HepG2 (cell line): ENCODE measurements around the gene IPO13. TPM values are rescaled to one million over a fixed set of nuclear protein-coding genes. Genes with fewer than 3 reads are reported as not detected.

Experiments used
- AKNA ChIP-seq: sonication (generic); formaldehyde crosslinking; IDR thresholded peaks from 2 replicates; pipeline ENCODE4 v1.4.0; 2020; ENCODE audit warnings: missing genetic modification reagents, borderline replicate concordance
- ARID3A ChIP-seq: IDR thresholded peaks from 2 replicates; pipeline ENCODE4 v1.6.1; 2012; ENCODE audit warnings: low read depth, low read length, improper control_type of control experiment
- CTCF ChIP-seq: sonication (generic); formaldehyde crosslinking; IDR thresholded peaks from 2 replicates; pipeline ENCODE4 v1.5.0; 2020; ENCODE audit warnings: mild to moderate bottlenecking, missing genetic modification reagents, moderate library complexity
- DNMT3B ChIP-seq: conservative IDR thresholded peaks from 2 replicates; pipeline ENCODE4 v1.6.1; 2016; ENCODE audit warnings: missing biosample characterization, control low read depth
- GABPA ChIP-seq, 2 experiments: IDR thresholded peaks; 2 replicates each; pipeline ENCODE4 v1.6.1; 2011 to 2016; ENCODE audit warnings: low read depth in 2 of 2, low read length in 1 of 2, missing biosample characterization in 1 of 2, missing genetic modification characterization in 1 of 2
- HDAC1 ChIP-seq: sonication (generic); formaldehyde crosslinking; IDR thresholded peaks from 2 replicates; pipeline ENCODE4 v1.5.1; 2020; ENCODE audit warnings: mild to moderate bottlenecking, missing genetic modification reagents
- MXI1 ChIP-seq: IDR thresholded peaks from 3 replicates; pipeline ENCODE4 v1.6.1; 2012; ENCODE audit warnings: low read depth, low read length, inconsistent platforms, borderline replicate concordance
- MZF1 ChIP-seq: sonication (generic); formaldehyde crosslinking; IDR thresholded peaks from 2 replicates; pipeline ENCODE4 v1.8.1; 2023; ENCODE audit warnings: mild to moderate bottlenecking, missing genetic modification reagents, borderline replicate concordance
- RAD21 ChIP-seq: fragments of 450-650 bp; formaldehyde crosslinking; IDR thresholded peaks from 2 replicates; pipeline ENCODE4 v1.5.0; 2020; ENCODE audit warnings: mild to moderate bottlenecking
- RARA ChIP-seq: IDR thresholded peaks from 2 replicates; pipeline ENCODE4 v1.6.1; 2016; ENCODE audit warnings: missing genetic modification reagents, missing compliant biosample characterization
- SAP130 ChIP-seq: IDR thresholded peaks from 2 replicates; pipeline ENCODE4 v1.6.1; 2016; ENCODE audit warnings: low read depth
- SP140L ChIP-seq: sonication (generic); formaldehyde crosslinking; IDR thresholded peaks from 2 replicates; pipeline ENCODE4 v1.4.0; 2020; ENCODE audit warnings: missing genetic modification reagents, borderline replicate concordance
- TARDBP ChIP-seq: sonication (generic); formaldehyde crosslinking; IDR thresholded peaks from 2 replicates; pipeline ENCODE4 v1.8.0; 2022; ENCODE audit warnings: mild to moderate bottlenecking, missing genetic modification reagents
- ZMYM4 ChIP-seq: sonication (generic); formaldehyde crosslinking; IDR thresholded peaks from 2 replicates; pipeline ENCODE4 v1.8.1; 2023; ENCODE audit warnings: mild to moderate bottlenecking, missing genetic modification reagents
- ZNF30 ChIP-seq: sonication (generic); formaldehyde crosslinking; IDR thresholded peaks from 2 replicates; pipeline ENCODE4 v1.5.0; 2020; ENCODE audit warnings: mild to moderate bottlenecking, missing genetic modification reagents
- ZNF329 ChIP-seq: sonication (generic); formaldehyde crosslinking; IDR thresholded peaks from 2 replicates; pipeline ENCODE4 v1.9.0; 2021; ENCODE audit warnings: low read depth, mild to moderate bottlenecking, missing genetic modification reagents
- ZNF33A ChIP-seq: sonication (generic); formaldehyde crosslinking; IDR thresholded peaks from 2 replicates; pipeline ENCODE4 v1.5.1; 2020; ENCODE audit warnings: missing genetic modification reagents, mild to moderate bottlenecking, moderate library complexity, borderline replicate concordance
- ZNF350 ChIP-seq: sonication (generic); formaldehyde crosslinking; IDR thresholded peaks from 2 replicates; pipeline ENCODE4 v1.4.0; 2020; ENCODE audit warnings: mild to moderate bottlenecking, low read depth, missing genetic modification reagents, borderline replicate concordance
- ZNF598 ChIP-seq: sonication (generic); formaldehyde crosslinking; IDR thresholded peaks from 2 replicates; pipeline ENCODE4 v1.5.1; 2020; ENCODE audit warnings: mild to moderate bottlenecking, missing genetic modification reagents, borderline replicate concordance
- ZNF790 ChIP-seq: sonication (generic); formaldehyde crosslinking; IDR thresholded peaks from 2 replicates; pipeline ENCODE4 v1.8.0; 2022; ENCODE audit warnings: missing genetic modification reagents, mild to moderate bottlenecking, borderline replicate concordance
- ZZZ3 ChIP-seq: sonication (generic); formaldehyde crosslinking; IDR thresholded peaks from 2 replicates; pipeline ENCODE4 v1.4.0; 2020; ENCODE audit warnings: missing genetic modification reagents, mild to moderate bottlenecking, borderline replicate concordance
- polyA plus RNA-seq, 8 experiments: library from polyadenylated mRNA; depleted of rRNA in 3 of 8; stranded (reverse) in 7 of 8; unstranded in 1 of 8; fragments of >200 nt; fragmentation: Illumina TruSeq in 4 of 8; extraction: Trizol in 4 of 8; gene quantifications; 2 replicates each; pipeline versions ENCODE4 v1.2.1 to v1.2.3, GENCODE V29; 2011 to 2016; ENCODE audit warnings: low read depth in 4 of 8, missing spikeins in 1 of 8, mixed read lengths in 1 of 8; ENCODE audit not compliant: insufficient read depth in 1 of 8
- total RNA-seq, 5 experiments: library from RNA; depleted of rRNA; stranded (reverse); fragments of >200 nt; fragmentation: Illumina TruSeq; extraction: Trizol; gene quantifications; 2 replicates each; pipeline ENCODE4 v1.2.3, GENCODE V29; 2016; ENCODE audit warnings: low read depth in 1 of 5

Gene IPO13
- total and polyA plus RNA-seq, 2 of the 13 experiments (the other 11 are each of a cell fraction or from before 2014, with no cell fraction given) = 12.9 to 15.6 TPM

GRCh38 chr1:43974443-43975248 is 27.9 kb downstream of the IPO13 start, which contains the start of gene ATP6V0B (continued):
- TF ChIP-seq AKNA (CRISPR knock-in tag) (no peak), MZF1 (CRISPR knock-in tag) (no peak), ZNF33A (CRISPR knock-in tag) (0 out of 2 replicates have a peak, but pooled peaks have one; percentile 62), MXI1 (peak; percentile 84; the same call in 1 of the 3 replicates), RARA (CRISPR knock-in tag) (peak; percentile 18; the same call in 1 of the 2 replicates), ZMYM4 (CRISPR knock-in tag) (peak; percentile 67; the same call in 1 of the 2 replicates), SP140L (CRISPR knock-in tag) (no peak), TARDBP (CRISPR knock-in tag) (0 out of 2 replicates have a peak, but pooled peaks have one; percentile 35), RAD21 (CRISPR knock-in tag) (no peak; the same call in 1 of the 2 replicates), GABPA (IDR thresholded peaks at IDR 0.05; ENCODE audit: low read depth, low read length) (no peak), GABPA (CRISPR knock-in tag; IDR thresholded peaks at IDR 0.05; ENCODE audit: low read depth) (peak; percentile 78), ZNF790 (CRISPR knock-in tag) (no peak), ZNF350 (CRISPR knock-in tag) (no peak; the same call in 1 of the 2 replicates), CTCF (peak; percentile 66), ARID3A (no peak), ZNF598 (CRISPR knock-in tag) (peak; percentile 61; the same call in 1 of the 2 replicates), DNMT3B (CRISPR knock-in tag) (0 out of 2 replicates have a peak, but pooled peaks have one; percentile 24), HDAC1 (peak; percentile 92), SAP130 (peak; percentile 96), ZZZ3 (CRISPR knock-in tag) (0 out of 2 replicates have a peak, but pooled peaks have one; percentile 11), ZNF329 (no peak), ZNF30 (CRISPR knock-in tag) (no peak; the same call in 1 of the 2 replicates)
